ENCODE data around the gene ZNF558. TPM values are rescaled to one million over a fixed set of nuclear protein-coding genes. Genes with fewer than 3 reads are reported as not detected.

Gene ZNF558
- total RNA-seq = 12.9 and 14.1 TPM in 2 replicates

GRCh38 chr19:8832132-8833021 is at the start of gene ZNF558, which contains the start of gene MBD3L1:
Gene ZNF558, minus strand, starts transcription at chr19:8832304. Its CDS starts 9,645 bp downstream, at chr19:8822659.
Gene MBD3L1, plus strand, starts transcription at chr19:8832377. Its CDS starts 10,302 bp downstream, at chr19:8842679.

Other genes starting within 250 kb of the ZNF558 start
- 12.0 and 24.2 TPM in 2 replicates for gene ADAMTS10, start 221.6 kb downstream of the ZNF558 start, total RNA-seq
- not detected in 2 replicates for gene NFILZ, start 201.7 kb downstream of the ZNF558 start, total RNA-seq
- gene ACTL9, start 133.5 kb downstream of the ZNF558 start, total RNA-seq = not detected in 2 replicates
- gene OR2Z1, start 110.7 kb downstream of the ZNF558 start, total RNA-seq = not detected in 2 replicates
- not detected in 2 replicates for gene MBD3L1, start 73 bp upstream of the ZNF558 start, total RNA-seq
- gene MUC16, start 178.1 kb upstream of the ZNF558 start, total RNA-seq = not detected in 2 replicates

Data from aortic smooth muscle cell (primary cell).